H9 (cell line): ENCODE data around the gene RNF149. TPM values are rescaled to one million over a fixed set of nuclear protein-coding genes. Genes with fewer than 3 reads are reported as not detected.

Experiments used
- DNase-seq: peaks from one replicate; pipeline ENCODE4 v3.0.0-alpha.2; 2017
- H2AFZ ChIP-seq: one replicate; pipeline ENCODE4 v1.6.1; 2013; ENCODE audit warnings: mild to moderate bottlenecking, low read length, control low read depth, moderate library complexity
- H2AK5ac ChIP-seq: 2 replicates; pipeline ENCODE4 v1.6.1; 2013; ENCODE audit warnings: low read length, control low read depth, mixed read lengths; ENCODE audit not compliant: insufficient read length
- H2BK120ac ChIP-seq: one replicate; pipeline ENCODE4 v1.6.1; 2013; ENCODE audit warnings: low read depth, mild to moderate bottlenecking, low read length, control low read depth, inconsistent platforms; ENCODE audit not compliant: poor library complexity, severe bottlenecking
- H2BK12ac ChIP-seq: 2 replicates; pipeline ENCODE4 v1.6.1; 2013; ENCODE audit warnings: low read length, control low read depth, mixed read lengths, low read depth; ENCODE audit not compliant: insufficient read length
- H2BK15ac ChIP-seq: 2 replicates; pipeline ENCODE4 v1.6.1; 2013; ENCODE audit warnings: low read depth, low read length, control low read depth
- H2BK20ac ChIP-seq: one replicate; pipeline ENCODE4 v1.6.1; 2013; ENCODE audit warnings: low read depth, mild to moderate bottlenecking, low read length, control low read depth, inconsistent platforms; ENCODE audit not compliant: poor library complexity, severe bottlenecking
- H2BK5ac ChIP-seq: 2 replicates; pipeline ENCODE4 v1.6.1; 2013; ENCODE audit warnings: low read length, control low read depth, mixed read lengths; ENCODE audit not compliant: insufficient read length
- H3K14ac ChIP-seq: 2 replicates; pipeline ENCODE4 v1.6.1; 2013; ENCODE audit warnings: low read length, control low read depth; ENCODE audit not compliant: insufficient read depth
- H3K18ac ChIP-seq: 2 replicates; pipeline ENCODE4 v1.6.1; 2013; ENCODE audit warnings: low read depth, mild to moderate bottlenecking, mixed read lengths, low read length, control low read depth; ENCODE audit not compliant: insufficient read length
- H3K23ac ChIP-seq: 2 replicates; pipeline ENCODE4 v1.6.1; 2013; ENCODE audit warnings: low read length, control low read depth, mixed read lengths, low read depth; ENCODE audit not compliant: insufficient read length
- H3K23me2 ChIP-seq: 2 replicates; pipeline ENCODE4 v1.6.1; 2013; ENCODE audit warnings: low read depth, mild to moderate bottlenecking, mixed read lengths, low read length, control low read depth; ENCODE audit not compliant: insufficient read length, poor library complexity, severe bottlenecking
- H3K27ac ChIP-seq: 2 replicates; pipeline ENCODE4 v1.5.1; 2013; ENCODE audit warnings: low read length, control low read depth, mixed read lengths, low read depth; ENCODE audit not compliant: insufficient read length
- H3K27me3 ChIP-seq: 2 replicates; pipeline ENCODE4 v1.6.1; 2013; ENCODE audit warnings: low read length, control low read depth, inconsistent platforms; ENCODE audit not compliant: insufficient read depth
- H3K4ac ChIP-seq: 2 replicates; pipeline ENCODE4 v1.6.1; 2013; ENCODE audit warnings: low read depth, mild to moderate bottlenecking, control low read depth, inconsistent platforms, low read length, moderate library complexity
- H3K4me1 ChIP-seq: 2 replicates; pipeline ENCODE4 v1.6.1; 2013; ENCODE audit warnings: low read length, control low read depth, inconsistent platforms; ENCODE audit not compliant: insufficient read depth
- H3K4me2 ChIP-seq: 2 replicates; pipeline ENCODE4 v1.6.1; 2013; ENCODE audit warnings: low read length, control low read depth, mixed read lengths; ENCODE audit not compliant: insufficient read length, insufficient read depth
- H3K56ac ChIP-seq: 2 replicates; pipeline ENCODE4 v1.6.1; 2013; ENCODE audit warnings: low read depth, mild to moderate bottlenecking, mixed read lengths, low read length, control low read depth; ENCODE audit not compliant: insufficient read length
- H3K79me1 ChIP-seq: 2 replicates; pipeline ENCODE4 v1.6.1; 2013; ENCODE audit warnings: low read depth, mild to moderate bottlenecking, moderate library complexity, low read length, control low read depth, inconsistent platforms; ENCODE audit not compliant: insufficient read depth, poor library complexity, severe bottlenecking
- H3K79me2 ChIP-seq: 2 replicates; pipeline ENCODE4 v1.6.1; 2013; ENCODE audit warnings: low read length, control low read depth, inconsistent platforms; ENCODE audit not compliant: insufficient read depth
- H3K9ac ChIP-seq: 2 replicates; pipeline ENCODE4 v1.6.1; 2013; ENCODE audit warnings: low read length, control low read depth, mixed read lengths; ENCODE audit not compliant: insufficient read length; ENCODE audit errors: extremely low read depth
- H3K9me3 ChIP-seq: one replicate; pipeline ENCODE4 v1.6.1; 2013; ENCODE audit warnings: low read depth, low read length, inconsistent platforms; ENCODE audit not compliant: control insufficient read depth
- H3T11ph ChIP-seq: one replicate; pipeline ENCODE4 v1.6.1; 2013; ENCODE audit warnings: mild to moderate bottlenecking, low read length, control low read depth, inconsistent platforms
- H4K20me1 ChIP-seq: one replicate; pipeline ENCODE4 v1.6.1; 2013; ENCODE audit not compliant: control insufficient read depth, insufficient read length, insufficient read depth
- H4K5ac ChIP-seq: 2 replicates; pipeline ENCODE4 v1.6.1; 2013; ENCODE audit warnings: low read depth, mild to moderate bottlenecking, mixed read lengths, low read length, control low read depth; ENCODE audit not compliant: insufficient read length
- H4K8ac ChIP-seq: replicated peaks from 2 replicates; pipeline ENCODE4 v1.6.1; 2013; ENCODE audit warnings: low read length, control low read depth, mixed read lengths, low read depth; ENCODE audit not compliant: insufficient read length
- H4K91ac ChIP-seq: 2 replicates; pipeline ENCODE4 v1.6.1; 2013; ENCODE audit warnings: low read depth, mild to moderate bottlenecking, moderate library complexity, mixed read lengths, low read length, control low read depth; ENCODE audit not compliant: insufficient read length
- H3K27ac Mint-ChIP-seq, 3 experiments: 2 replicates in 2 of 3; 3 replicates in 1 of 3; pipeline ENCODE4 v1.8.0; 2020 to 2021; ENCODE audit warnings: mixed read lengths in 3 of 3, mild to moderate bottlenecking in 1 of 3, moderate library complexity in 1 of 3
- H3K27me3 Mint-ChIP-seq: 2 replicates; pipeline ENCODE4 v1.8.0; 2021; ENCODE audit warnings: low read depth, mild to moderate bottlenecking, moderate library complexity, mixed read lengths
- H3K36me3 Mint-ChIP-seq, 3 experiments: 2 replicates in 2 of 3; 3 replicates in 1 of 3; pipeline ENCODE4 v1.8.0; 2020 to 2021; ENCODE audit warnings: low read depth in 3 of 3, mixed read lengths in 3 of 3; ENCODE audit not compliant: insufficient read depth in 1 of 3
- H3K4me1 Mint-ChIP-seq, 2 experiments: 2 replicates each; pipeline ENCODE4 v1.8.0; 2020; ENCODE audit warnings: mixed read lengths in 2 of 2
- H3K4me3 Mint-ChIP-seq, 2 experiments: 2 replicates in 1 of 2; 3 replicates in 1 of 2; pipeline ENCODE4 v1.8.0; 2020 to 2021; ENCODE audit warnings: mild to moderate bottlenecking in 2 of 2, mixed read lengths in 2 of 2, moderate library complexity in 1 of 2
- H3K9me3 Mint-ChIP-seq, 2 experiments: 2 replicates in 1 of 2; 3 replicates in 1 of 2; pipeline ENCODE4 v1.8.0; 2020; ENCODE audit warnings: mild to moderate bottlenecking in 2 of 2, mixed read lengths in 2 of 2, moderate library complexity in 1 of 2
- WGBS: extraction: QIAGEN DNeasy Blood & Tissue Kit; methylation state at CpG from one replicate; pipeline ENCODE4 v1.1.7; 2013; ENCODE audit warnings: missing lambda C conversion rate, low lambda C conversion rate, mixed read lengths; ENCODE audit not compliant: insufficient read length; ENCODE audit errors: extremely low coverage; 5-methylcytosine and 5-hydroxymethylcytosine counted together
- total RNA-seq: library from RNA; stranded (reverse); gene quantifications from 2 replicates; pipeline ENCODE4 v1.2.1, GENCODE V29; 2021
- TF ChIP-seq, protein P1 (sequence below): fragments of 200-600 bp; sonication (generic); conservative IDR thresholded peaks from 3 replicates; pipeline ENCODE4 v1.8.0; 2021; ENCODE audit warnings: antibody characterized with exemption, mild to moderate bottlenecking

RNF149 gene
- total RNA-seq, 1 experiment from 2014 or later, result 18.0 TPM

DNA sequence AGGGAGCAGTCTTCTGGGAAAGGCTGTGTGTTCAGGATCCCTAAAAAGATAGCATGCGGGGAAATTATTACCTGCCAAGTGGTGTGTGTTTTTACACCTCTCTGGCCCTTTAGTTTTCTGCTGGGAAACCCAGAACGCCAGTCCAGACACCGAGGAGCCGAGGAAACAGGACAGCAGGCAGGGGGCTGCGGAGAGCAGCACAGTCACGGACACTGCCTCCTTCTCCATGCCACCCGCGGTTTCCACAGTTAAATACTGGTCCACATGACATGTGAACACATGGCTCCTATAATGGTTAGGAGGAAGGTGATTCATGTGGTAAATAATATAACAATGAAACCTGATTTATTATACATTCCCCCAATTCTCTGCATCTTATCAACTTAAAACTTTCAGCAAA lies 35.4 kb downstream of the RNF149 start:
- H3K9ac ChIP-seq, result no peak overlapping the region
- H3K27ac Mint-ChIP-seq, result peak overlapping the region in 2 of 3 experiments; percentile 52 to 70; a peak in 1 of 7 replicates
- no peak overlapping the region for H2BK15ac ChIP-seq
- TF ChIP-seq, protein P1, sequence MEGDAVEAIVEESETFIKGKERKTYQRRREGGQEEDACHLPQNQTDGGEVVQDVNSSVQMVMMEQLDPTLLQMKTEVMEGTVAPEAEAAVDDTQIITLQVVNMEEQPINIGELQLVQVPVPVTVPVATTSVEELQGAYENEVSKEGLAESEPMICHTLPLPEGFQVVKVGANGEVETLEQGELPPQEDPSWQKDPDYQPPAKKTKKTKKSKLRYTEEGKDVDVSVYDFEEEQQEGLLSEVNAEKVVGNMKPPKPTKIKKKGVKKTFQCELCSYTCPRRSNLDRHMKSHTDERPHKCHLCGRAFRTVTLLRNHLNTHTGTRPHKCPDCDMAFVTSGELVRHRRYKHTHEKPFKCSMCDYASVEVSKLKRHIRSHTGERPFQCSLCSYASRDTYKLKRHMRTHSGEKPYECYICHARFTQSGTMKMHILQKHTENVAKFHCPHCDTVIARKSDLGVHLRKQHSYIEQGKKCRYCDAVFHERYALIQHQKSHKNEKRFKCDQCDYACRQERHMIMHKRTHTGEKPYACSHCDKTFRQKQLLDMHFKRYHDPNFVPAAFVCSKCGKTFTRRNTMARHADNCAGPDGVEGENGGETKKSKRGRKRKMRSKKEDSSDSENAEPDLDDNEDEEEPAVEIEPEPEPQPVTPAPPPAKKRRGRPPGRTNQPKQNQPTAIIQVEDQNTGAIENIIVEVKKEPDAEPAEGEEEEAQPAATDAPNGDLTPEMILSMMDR, result peak; percentile 13; the same call in 1 of the 3 replicates
- WGBS, result no CpG with 5 or more reads among the region's 8 CpGs
- no peaks in the 10 kb centered on the region for H3K9me3 ChIP-seq
- H3K18ac ChIP-seq, result no peak overlapping the region
- H4K8ac ChIP-seq, result no peak overlapping the region
- no peak overlapping the region for H3T11ph ChIP-seq
- H3K79me2 ChIP-seq, result no peaks in the 10 kb centered on the region
- H4K5ac ChIP-seq, result no peak overlapping the region
- no peaks in the 10 kb centered on the region for H3K4me1 ChIP-seq
- H3K4me1 Mint-ChIP-seq, result no peaks in the 10 kb centered on the region
- H4K20me1 ChIP-seq, result no peaks in the 10 kb centered on the region
- DNase-seq, result no peak
- H3K27me3 Mint-ChIP-seq, result no peaks in the 10 kb centered on the region
- H3K56ac ChIP-seq, result no peak overlapping the region
- no peak overlapping the region for H3K23ac ChIP-seq
- no peak overlapping the region for H3K4me2 ChIP-seq
- no peaks in the 10 kb centered on the region for H3K79me1 ChIP-seq
- H2BK5ac ChIP-seq, result no peak overlapping the region
- no peak overlapping the region for H3K4me3 Mint-ChIP-seq
- no peak overlapping the region for H2BK120ac ChIP-seq
- H2BK20ac ChIP-seq, result no peak overlapping the region
- H2AK5ac ChIP-seq, result no peak overlapping the region
- no peaks in the 10 kb centered on the region for H3K9me3 Mint-ChIP-seq
- no peaks in the 10 kb centered on the region for H3K27me3 ChIP-seq
- no peak overlapping the region for H2BK12ac ChIP-seq
- H3K27ac ChIP-seq, result no peak overlapping the region
- no peak overlapping the region for H3K14ac ChIP-seq
- peaks cover 17 to 61% (median 38%) of the 10 kb centered on the region in 3 experiments; a peak in 6 of 7 replicates for H3K36me3 Mint-ChIP-seq
- no peaks in the 10 kb centered on the region for H3K23me2 ChIP-seq
- H4K91ac ChIP-seq, result no peak overlapping the region
- no peak overlapping the region for H3K4ac ChIP-seq
- H2AFZ ChIP-seq, result no peak overlapping the region
